PFSK-1 (cell line): ENCODE measurements around the gene SLC4A2.

ENCODE experiments used
- FOXP2 ChIP-seq: optimal IDR thresholded peaks from 2 replicates; pipeline ENCODE3; 2011; ENCODE audit warnings: borderline replicate concordance, control low read depth, inconsistent platforms; ENCODE audit not compliant: insufficient read depth; ENCODE audit errors: extremely low read length, extremely low read depth
- POLR2AphosphoS5 ChIP-seq: IDR thresholded peaks from 2 replicates; pipeline ENCODE4 v1.6.1; 2012; ENCODE audit warnings: low read depth, mild to moderate bottlenecking, control low read depth, low read length, moderate library complexity
- REST ChIP-seq, 2 experiments: IDR thresholded peaks; 2 replicates each; pipeline versions ENCODE4 v1.6.1 to v1.8.0; 2011 to 2012; ENCODE audit warnings: low read depth in 2 of 2, low read length in 2 of 2, control low read depth in 1 of 2, inconsistent platforms in 1 of 2, mild to moderate bottlenecking in 1 of 2, moderate library complexity in 1 of 2; ENCODE audit not compliant: insufficient read depth in 1 of 2
- SIN3A ChIP-seq: IDR thresholded peaks from 2 replicates; pipeline ENCODE4 v1.6.1; 2012; ENCODE audit warnings: mild to moderate bottlenecking, low read length, moderate library complexity, borderline replicate concordance; ENCODE audit not compliant: insufficient read depth
- TAF1 ChIP-seq: IDR thresholded peaks from 2 replicates; pipeline ENCODE4 v1.6.1; 2012; ENCODE audit warnings: low read length, control low read depth, borderline replicate concordance; ENCODE audit not compliant: insufficient read depth

DNA sequence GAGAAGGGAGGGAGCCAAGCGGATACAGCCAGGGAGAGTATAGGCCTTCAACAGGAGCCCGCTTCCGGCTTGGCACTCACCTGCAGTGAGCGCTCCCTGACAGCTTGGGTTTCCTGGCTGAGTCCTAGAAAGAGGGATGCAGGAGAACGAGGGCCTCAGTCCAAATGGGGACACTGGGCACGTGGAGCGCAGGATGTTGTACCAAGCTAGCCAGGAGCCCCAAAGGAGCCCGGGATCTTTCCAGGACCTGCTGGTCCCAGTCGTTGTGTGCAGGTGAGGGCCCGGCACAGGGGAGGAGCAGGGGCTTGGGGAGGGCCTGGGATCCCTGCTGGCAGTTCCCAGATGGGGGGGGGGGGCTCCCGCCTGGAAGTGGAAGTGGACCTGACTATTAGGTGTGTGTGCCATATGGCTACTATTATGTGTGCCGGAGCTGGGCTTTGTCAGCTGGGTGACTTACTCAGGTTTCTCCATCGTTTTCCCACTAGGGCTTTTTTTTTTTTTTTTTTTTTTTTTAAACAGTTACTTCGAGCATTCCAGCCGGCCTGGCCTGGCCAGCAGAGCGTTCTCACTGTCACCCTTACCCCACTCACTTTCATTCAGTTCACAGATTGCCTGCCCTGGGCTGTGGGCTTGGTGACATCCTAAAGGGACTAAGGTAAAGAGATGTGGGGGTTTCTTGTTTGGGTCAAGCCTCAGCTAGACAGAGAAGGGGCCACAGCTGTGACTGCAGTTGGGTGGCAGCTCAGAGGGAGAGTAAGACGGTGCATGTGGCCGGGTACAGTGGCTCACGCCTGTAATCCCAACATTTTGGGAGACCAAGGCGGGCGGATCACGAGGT is 30.7 kb downstream of the SLC4A2 start:
- TF ChIP-seq POLR2AphosphoS5 = no peak
- TF ChIP-seq SIN3A = no peak
- no peak for TF ChIP-seq REST (IDR thresholded peaks at IDR 0.05; ENCODE audit: insufficient read depth in 1 of 2, low read depth in 2 of 2, low read length in 2 of 2)
- no peak for TF ChIP-seq TAF1
- TF ChIP-seq FOXP2 = no peak
